Astrocyte of the spinal cord (primary cell): ENCODE data around the gene HTR6.
"Not testable (repeated sequence)": the region's sequence is repeated elsewhere in the genome, so short reads cannot be mapped to it uniquely, and the experiment has no call there.

Source experiments
- DNase-seq: peaks from one replicate; pipeline ENCODE4 v3.0.0; 2011; ENCODE audit warnings: low read depth, low spot score
- H3K4me3 ChIP-seq: 2 replicates; pipeline ENCODE4 v1.5.1; 2011; ENCODE audit warnings: low read depth, mild to moderate bottlenecking, low read length, moderate library complexity
- in situ Hi-C: cut with HindIII; loops from 2 replicates; pipeline ENCODE4 v1.10.0; 2017; ENCODE audit warnings: low sequenced_read_pairs
- TF ChIP-seq, protein P1 (sequence below): IDR thresholded peaks from 2 replicates; pipeline ENCODE4 v1.5.1; 2012; ENCODE audit warnings: low read depth, mild to moderate bottlenecking, low read length, inconsistent platforms

HTR6 gene

DNA sequence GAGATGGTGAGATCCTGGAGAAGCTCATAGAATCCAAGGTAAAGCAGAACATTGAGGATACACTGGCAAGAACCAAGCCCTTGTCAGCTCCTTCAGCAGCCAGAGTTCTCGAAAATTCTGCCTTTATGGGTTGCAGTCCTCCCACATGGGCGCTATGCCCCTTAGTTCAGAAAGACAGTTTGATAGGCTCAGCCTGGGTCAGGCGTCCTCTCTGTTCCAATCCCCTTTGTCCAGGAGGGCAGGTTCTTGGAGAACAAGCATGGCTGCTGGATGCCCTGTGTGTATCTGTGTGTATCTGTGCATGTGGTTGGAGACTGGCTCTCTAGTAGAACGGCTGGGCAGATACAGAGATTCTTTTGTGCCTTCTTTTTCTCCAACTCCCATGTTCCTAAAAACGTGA, 28.6 kb upstream of the HTR6 start:
- in situ Hi-C loops, result loop anchor here (25.0 kb wide), 2 partner anchors 199 to 299 kb away; no protein-coding TSS in a partner anchor
- TF ChIP-seq, protein P1, sequence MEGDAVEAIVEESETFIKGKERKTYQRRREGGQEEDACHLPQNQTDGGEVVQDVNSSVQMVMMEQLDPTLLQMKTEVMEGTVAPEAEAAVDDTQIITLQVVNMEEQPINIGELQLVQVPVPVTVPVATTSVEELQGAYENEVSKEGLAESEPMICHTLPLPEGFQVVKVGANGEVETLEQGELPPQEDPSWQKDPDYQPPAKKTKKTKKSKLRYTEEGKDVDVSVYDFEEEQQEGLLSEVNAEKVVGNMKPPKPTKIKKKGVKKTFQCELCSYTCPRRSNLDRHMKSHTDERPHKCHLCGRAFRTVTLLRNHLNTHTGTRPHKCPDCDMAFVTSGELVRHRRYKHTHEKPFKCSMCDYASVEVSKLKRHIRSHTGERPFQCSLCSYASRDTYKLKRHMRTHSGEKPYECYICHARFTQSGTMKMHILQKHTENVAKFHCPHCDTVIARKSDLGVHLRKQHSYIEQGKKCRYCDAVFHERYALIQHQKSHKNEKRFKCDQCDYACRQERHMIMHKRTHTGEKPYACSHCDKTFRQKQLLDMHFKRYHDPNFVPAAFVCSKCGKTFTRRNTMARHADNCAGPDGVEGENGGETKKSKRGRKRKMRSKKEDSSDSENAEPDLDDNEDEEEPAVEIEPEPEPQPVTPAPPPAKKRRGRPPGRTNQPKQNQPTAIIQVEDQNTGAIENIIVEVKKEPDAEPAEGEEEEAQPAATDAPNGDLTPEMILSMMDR, result no peak
- H3K4me3 ChIP-seq, result no peak overlapping the region
- no peak for DNase-seq

DNA sequence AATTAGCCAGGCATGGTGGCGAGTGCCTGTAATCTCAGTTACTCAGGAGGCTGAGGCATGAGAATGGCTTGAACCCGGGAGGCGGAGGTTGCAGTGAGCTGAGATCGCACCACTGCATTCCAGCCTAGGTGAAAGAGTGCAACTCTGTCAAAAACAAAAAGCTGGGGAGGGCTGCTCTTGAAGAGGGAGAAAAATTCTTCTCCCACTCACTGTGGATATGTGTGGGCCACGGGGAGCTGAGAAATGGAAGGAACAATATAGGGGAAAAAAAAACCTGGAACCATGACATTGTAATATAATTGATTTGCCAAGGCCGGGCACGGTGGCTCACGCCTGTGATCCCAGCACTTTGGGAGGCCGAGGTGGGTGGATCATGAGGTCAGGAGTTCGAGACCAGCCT, 27.9 kb upstream of the HTR6 start:
- H3K4me3 ChIP-seq, DNase-seq: not testable (repeated sequence)
- in situ Hi-C loops, result loop anchor here (25.0 kb wide), 2 partner anchors 199 to 299 kb away; no protein-coding TSS in a partner anchor

DNA sequence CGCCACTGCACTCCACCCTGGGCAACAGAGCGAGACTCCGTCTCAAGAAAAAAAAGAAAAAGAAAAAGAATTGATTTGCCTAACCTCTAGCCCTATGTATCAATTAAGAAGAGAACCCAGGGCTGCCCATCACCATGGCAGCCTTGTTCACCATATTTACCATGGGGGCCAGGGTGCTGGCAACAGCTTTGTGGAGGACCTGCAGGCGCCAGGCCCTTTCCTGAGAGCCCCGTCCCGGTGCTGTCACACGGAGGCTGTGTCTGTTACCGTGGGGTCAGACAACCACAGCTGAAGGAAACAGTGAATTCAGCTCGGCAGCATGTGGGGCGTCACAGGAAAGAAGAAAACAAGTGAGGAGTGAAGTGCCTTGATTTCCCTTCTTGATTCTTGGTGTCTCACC, 27.1 kb upstream of the HTR6 start:
- TF ChIP-seq, protein P1, result no peak
- in situ Hi-C loops, result loop anchor here (25.0 kb wide), 2 partner anchors 200 to 300 kb away; no protein-coding TSS in a partner anchor
- DNase-seq, result no peak
- H3K4me3 ChIP-seq, result no peak overlapping the region

DNA sequence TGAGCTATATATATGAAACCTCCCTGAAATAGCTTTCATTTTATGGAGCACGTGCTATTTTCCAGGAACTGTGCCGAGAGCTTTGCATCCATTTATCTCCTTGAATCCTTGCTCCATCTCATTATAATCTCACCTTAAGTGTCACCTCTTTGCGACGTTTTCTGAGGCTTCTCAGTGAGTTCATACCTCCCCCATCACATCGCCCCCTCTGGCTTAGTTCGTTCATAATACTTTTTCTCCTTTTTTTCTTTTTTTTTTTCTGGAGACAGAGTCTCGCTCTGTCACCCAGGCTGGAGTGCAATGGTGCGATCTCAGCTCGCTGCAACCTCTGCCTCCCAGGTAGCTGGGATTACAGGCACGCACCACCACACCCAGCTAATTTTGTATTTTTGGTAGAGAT, 25.4 kb upstream of the HTR6 start:
- DNase-seq, H3K4me3 ChIP-seq: not testable (repeated sequence)
- in situ Hi-C loops, result loop anchor here (25.0 kb wide), 2 partner anchors 202 to 302 kb away; no protein-coding TSS in a partner anchor

DNA sequence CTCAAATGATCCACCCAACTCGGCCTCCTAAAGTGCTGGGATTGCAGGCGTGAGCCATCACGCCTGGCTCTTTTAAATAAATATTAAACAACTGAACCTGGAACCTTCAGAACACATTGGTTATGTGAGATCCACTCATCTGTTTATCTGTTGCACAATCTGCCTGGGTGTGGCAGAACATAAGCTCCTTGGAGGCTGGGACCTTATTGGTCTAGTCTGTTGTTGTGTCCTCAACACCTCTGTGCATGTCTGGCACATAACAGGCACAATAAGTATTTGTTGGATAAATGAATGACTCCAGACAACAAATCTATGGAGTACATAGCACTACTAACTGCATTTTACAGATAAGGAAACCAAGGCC, 24.7 kb upstream of the HTR6 start:
- H3K4me3 ChIP-seq, result no peak overlapping the region
- DNase-seq, result peak; percentile 37
- in situ Hi-C loops, result loop anchor here (25.0 kb wide), 2 partner anchors 203 to 303 kb away; no protein-coding TSS in a partner anchor
- TF ChIP-seq, protein P1, result no peak

DNA sequence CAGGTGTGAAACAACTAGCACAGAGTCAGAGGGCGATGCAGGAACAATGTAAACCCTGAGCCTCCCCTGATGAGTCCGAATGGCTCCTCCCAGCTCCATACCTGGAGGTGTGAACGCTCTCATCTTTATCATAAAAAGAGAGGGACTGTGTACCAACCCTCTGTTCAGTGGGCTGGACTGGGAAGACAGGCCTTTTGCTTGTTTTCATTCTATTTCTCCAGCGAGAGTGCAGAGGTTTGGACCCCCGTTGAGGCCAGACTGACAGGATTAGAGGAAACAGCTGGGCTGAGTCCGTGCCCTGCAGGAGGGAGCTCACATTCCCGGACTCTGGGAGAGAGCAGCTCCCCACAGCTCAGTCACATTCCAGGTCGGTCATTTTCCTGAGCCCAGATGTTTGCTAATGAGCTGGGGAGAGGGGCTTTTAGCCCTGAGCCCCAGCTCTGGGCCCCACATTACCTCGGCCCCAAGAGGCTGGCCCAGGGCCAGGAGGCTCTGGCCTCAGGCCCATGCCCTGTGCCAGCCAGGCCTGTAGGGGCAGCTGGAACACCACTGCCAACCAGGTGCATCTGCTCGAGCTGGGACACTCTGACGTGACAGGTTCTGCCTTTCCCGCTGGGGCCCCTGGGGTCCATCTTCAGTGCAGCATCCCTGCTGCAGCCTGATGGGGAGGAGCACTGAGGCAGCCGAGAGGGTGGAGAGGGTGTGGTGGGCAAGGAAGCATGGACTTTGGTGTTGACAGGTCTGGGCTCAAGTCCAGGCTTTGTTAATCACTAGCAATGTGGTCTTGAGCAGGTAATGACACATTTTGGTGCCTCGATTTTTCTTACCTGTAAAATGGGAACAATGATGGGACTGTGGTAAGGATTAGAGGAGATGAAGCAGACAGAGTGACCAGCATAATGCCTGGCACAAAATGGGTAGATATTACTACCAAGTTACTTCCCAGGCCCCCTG, 24.0 kb upstream of the HTR6 start:
- in situ Hi-C loops, result loop anchor here (25.0 kb wide), 2 partner anchors 203 to 303 kb away; no protein-coding TSS in a partner anchor
- peak; percentile 88 for DNase-seq

DNA sequence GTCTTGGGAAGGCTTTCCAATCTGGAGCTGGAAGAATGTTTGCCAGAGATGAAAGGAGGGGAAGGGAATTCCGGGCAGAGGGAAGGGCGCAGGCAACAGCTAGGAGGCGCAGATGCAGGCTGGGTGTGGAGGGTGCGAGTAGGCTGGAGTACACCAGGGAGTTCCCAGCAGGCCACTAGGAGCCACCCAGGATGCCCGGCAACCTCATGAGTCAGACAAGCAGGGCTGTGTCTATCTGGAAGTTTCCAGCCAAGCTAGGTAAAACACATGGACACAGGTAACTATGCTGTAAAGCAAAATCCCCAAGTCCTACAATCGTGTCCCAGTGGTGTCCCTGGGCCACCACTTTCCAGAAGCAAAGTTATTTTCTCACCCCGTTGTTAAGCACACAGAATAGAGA, 21.6 kb upstream of the HTR6 start:
- in situ Hi-C loops, result loop anchor here (25.0 kb wide), 2 partner anchors 206 to 306 kb away; no protein-coding TSS in a partner anchor
- H3K4me3 ChIP-seq, result peak overlapping the region; percentile 40
- TF ChIP-seq, protein P1, result no peak
- peak; percentile 26 for DNase-seq

More for the DNA sequence above, 24.0 kb upstream of the HTR6 start:
- no peak overlapping the region for H3K4me3 ChIP-seq
- TF ChIP-seq, protein P1, result no peak
